Tibial artery (tissue), 4 donors: ENCODE data around the gene UGT1A8.
A peak's percentile ranks its signal among the peaks of the same experiment; 100 is the strongest.

Source experiments
- DNase-seq, 2 donors: peaks; one replicate each; pipeline ENCODE4 v3.0.0-alpha.2; 2019
- H3K27ac ChIP-seq, 2 donors: fragments of 200-600 bp; sonication (generic) in 1 of 2; 1 replicate in 1 of 2; 2 replicates in 1 of 2; pipeline ENCODE4 v1.5.1; 2018 to 2019; ENCODE audit warnings: mild to moderate bottlenecking in 1 of 2
- H3K27me3 ChIP-seq, 2 donors: fragments of 200-600 bp; sonication (generic) in 1 of 2; one replicate each; pipeline versions ENCODE4 v1.5.1 to v1.6.0; 2016 to 2019
- H3K36me3 ChIP-seq, 3 donors: fragments of 200-600 bp; sonication (generic) in 2 of 3; one replicate each; pipeline ENCODE4 v1.5.1; 2016 to 2019; ENCODE audit warnings: mild to moderate bottlenecking in 2 of 3
- H3K4me1 ChIP-seq, 4 donors: fragments of 200-600 bp; sonication (generic) in 2 of 4; 1 replicate in 3 of 4; 2 replicates in 1 of 4; pipeline ENCODE4 v1.5.1; 2016 to 2019
- H3K4me3 ChIP-seq, 2 donors: fragments of 200-600 bp; sonication (generic) in 1 of 2; 1 replicate in 1 of 2; 2 replicates in 1 of 2; pipeline ENCODE4 v1.5.1; 2018 to 2019; ENCODE audit warnings: mild to moderate bottlenecking in 2 of 2
- H3K9me3 ChIP-seq, 3 donors: fragments of 200-600 bp; sonication (generic) in 1 of 3; one replicate each; pipeline ENCODE4 v1.5.1; 2016 to 2019
- CTCF ChIP-seq, 2 experiments: fragments of 200-600 bp in 1 of 2; fragments of 450-650 bp in 1 of 2; IDR thresholded peaks; one replicate each; pipeline ENCODE4 v1.5.1; 2017 to 2019; ENCODE audit warnings: antibody characterized with exemption in 2 of 2, mild to moderate bottlenecking in 1 of 2, moderate library complexity in 1 of 2
- intact Hi-C: fragments of 100-400 bp; cut with DNase I; formaldehyde crosslinking; loops from one replicate; pipeline ENCODE4 v1.15.0; 2023; ENCODE audit warnings: low total_unique reads

The UGT1A8 gene

GRCh38 chr2:233811087-233811486 is 193.7 kb downstream of the UGT1A8 start:
- H3K9me3 ChIP-seq, result no peaks in the 10 kb centered on the region
- H3K4me1 ChIP-seq, result no peaks in the 10 kb centered on the region
- H3K27ac ChIP-seq, result no peak overlapping the region
- H3K4me3 ChIP-seq, result no peak overlapping the region
- no peaks in the 10 kb centered on the region for H3K36me3 ChIP-seq
- peak in 1 of 2 donors; percentile 29 for DNase-seq
- no peak for TF ChIP-seq CTCF (IDR thresholded peaks at IDR 0.05)
- intact Hi-C loops, result no loop called here
- H3K27me3 ChIP-seq, result peaks cover 0 to 9% of the 10 kb centered on the region in 2 donors

GRCh38 chr2:233811732-233812131 is 194.3 kb downstream of the UGT1A8 start:
- Histone ChIP-seq H3K9me3 (peaks cover 0 to 4% (median 0%) of the 10 kb centered on the region in 3 donors), H3K27ac (no peak overlapping the region), H3K36me3 (no peaks in the 10 kb centered on the region), H3K4me3 (no peak overlapping the region), H3K27me3 (peaks cover 0 to 9% of the 10 kb centered on the region in 2 donors), H3K4me1 (no peaks in the 10 kb centered on the region)
- peak in 1 of 2 donors; percentile 7 for DNase-seq
- intact Hi-C loops, result no loop called here
- no peak for TF ChIP-seq CTCF (IDR thresholded peaks at IDR 0.05)

GRCh38 chr2:233813236-233814055 is 196.0 kb downstream of the UGT1A8 start:
- H3K36me3 ChIP-seq, result no peaks in the 10 kb centered on the region
- TF ChIP-seq CTCF (IDR thresholded peaks at IDR 0.05), result no peak
- peaks cover 0 to 5% of the 10 kb centered on the region in 2 donors for H3K27me3 ChIP-seq
- peak; percentile 10 to 38 for DNase-seq
- H3K9me3 ChIP-seq, result peaks cover 0 to 4% (median 0%) of the 10 kb centered on the region in 3 donors
- H3K27ac ChIP-seq, result no peak overlapping the region
- intact Hi-C loops, result no loop called here
- H3K4me3 ChIP-seq, result no peak overlapping the region
- H3K4me1 ChIP-seq, result no peaks in the 10 kb centered on the region

GRCh38 chr2:233814056-233814835 is 196.8 kb downstream of the UGT1A8 start:
- H3K27me3 ChIP-seq, result peaks cover 0 to 3% of the 10 kb centered on the region in 2 donors
- H3K4me3 ChIP-seq, result no peak overlapping the region
- intact Hi-C loops, result no loop called here
- DNase-seq, result peak; percentile 12 to 45
- H3K9me3 ChIP-seq, result peaks cover 0 to 4% (median 0%) of the 10 kb centered on the region in 3 donors
- no peaks in the 10 kb centered on the region for H3K4me1 ChIP-seq
- H3K36me3 ChIP-seq, result no peaks in the 10 kb centered on the region
- no peak overlapping the region for H3K27ac ChIP-seq
- no peak for TF ChIP-seq CTCF (IDR thresholded peaks at IDR 0.05)

GRCh38 chr2:233815861-233816260 is 198.4 kb downstream of the UGT1A8 start:
- intact Hi-C loops, result no loop called here
- no peak for TF ChIP-seq CTCF (IDR thresholded peaks at IDR 0.05)

More at GRCh38 chr2:233815861-233816260, 198.4 kb downstream of the UGT1A8 start:
- no peak overlapping the region for H3K27ac ChIP-seq
- no peaks in the 10 kb centered on the region for H3K4me1 ChIP-seq
- H3K4me3 ChIP-seq, result no peak overlapping the region
- no peaks in the 10 kb centered on the region for H3K36me3 ChIP-seq
- peaks cover 0 to 3% of the 10 kb centered on the region in 2 donors for H3K27me3 ChIP-seq
- DNase-seq, result no peak
- H3K9me3 ChIP-seq, result peaks cover 0 to 4% (median 0%) of the 10 kb centered on the region in 3 donors
